Iris pigment epithelial cell (primary cell): ENCODE data around the gene HOXC10.
A peak's percentile ranks its signal among the peaks of the same experiment; 100 is the strongest.

Experiments
- DNase-seq: peaks from one replicate; pipeline ENCODE4 v3.0.0-alpha.2; 2011; ENCODE audit warnings: low read depth

HOXC10 gene

DNA sequence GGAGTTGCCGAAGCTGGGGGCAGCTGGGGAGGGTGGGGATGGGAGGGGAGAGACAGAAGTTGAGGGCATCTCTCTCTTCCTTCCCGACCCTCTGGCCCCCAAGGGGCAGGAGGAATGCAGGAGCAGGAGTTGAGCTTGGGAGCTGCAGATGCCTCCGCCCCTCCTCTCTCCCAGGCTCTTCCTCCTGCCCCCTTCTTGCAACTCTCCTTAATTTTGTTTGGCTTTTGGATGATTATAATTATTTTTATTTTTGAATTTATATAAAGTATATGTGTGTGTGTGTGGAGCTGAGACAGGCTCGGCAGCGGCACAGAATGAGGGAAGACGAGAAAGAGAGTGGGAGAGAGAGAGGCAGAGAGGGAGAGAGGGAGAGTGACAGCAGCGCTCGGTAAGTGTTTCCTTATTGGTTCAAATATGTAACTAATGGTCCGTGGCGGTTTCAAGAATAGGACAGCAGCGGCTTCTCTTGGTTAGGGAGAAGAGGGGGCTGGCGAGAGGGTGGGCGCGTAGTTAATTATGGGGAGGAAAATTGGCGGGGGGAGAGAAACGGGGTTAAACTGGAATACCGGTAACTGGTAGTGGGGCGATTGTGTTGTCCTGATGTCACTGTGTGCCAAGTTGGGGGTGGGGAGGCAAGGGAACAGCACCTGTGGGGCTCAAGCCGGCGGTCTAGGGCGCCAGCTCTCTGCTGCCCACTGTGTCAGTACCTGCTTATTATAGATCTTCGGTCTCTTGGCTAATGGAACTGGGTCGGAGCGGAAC, 32.3 kb downstream of the HOXC10 start:
- DNase-seq: no peak

DNA sequence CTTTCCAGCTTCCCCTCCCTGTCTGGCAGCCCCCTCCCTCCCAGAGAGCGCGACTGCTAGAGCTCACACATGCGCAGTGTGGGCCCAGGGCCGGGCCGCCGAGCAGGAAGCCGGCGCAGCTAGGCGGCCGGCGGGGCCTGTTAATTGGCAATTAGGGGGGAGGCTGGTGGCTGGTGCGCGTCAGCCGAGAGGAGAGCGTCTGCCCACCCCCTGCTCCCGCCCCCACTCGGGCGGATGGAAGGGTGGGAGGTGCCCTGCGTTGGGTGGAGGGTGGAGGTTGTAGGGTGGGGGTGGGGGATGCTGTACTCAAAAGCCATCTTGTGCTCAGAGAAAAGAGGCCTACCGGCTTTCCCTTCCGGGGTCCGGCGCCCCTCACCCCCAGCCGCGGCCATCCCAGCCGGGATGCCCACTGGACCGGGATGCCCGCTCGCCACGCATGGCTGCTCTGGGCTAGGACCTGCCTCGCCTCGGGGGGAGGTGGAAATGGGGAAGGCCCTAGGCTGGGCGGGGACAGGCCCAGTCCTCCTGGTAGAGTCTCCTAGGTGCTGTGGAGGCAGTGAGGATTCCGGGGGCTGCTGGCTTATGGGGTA, 33.0 kb downstream of the HOXC10 start:
- DNase-seq: peak; percentile 23

DNA sequence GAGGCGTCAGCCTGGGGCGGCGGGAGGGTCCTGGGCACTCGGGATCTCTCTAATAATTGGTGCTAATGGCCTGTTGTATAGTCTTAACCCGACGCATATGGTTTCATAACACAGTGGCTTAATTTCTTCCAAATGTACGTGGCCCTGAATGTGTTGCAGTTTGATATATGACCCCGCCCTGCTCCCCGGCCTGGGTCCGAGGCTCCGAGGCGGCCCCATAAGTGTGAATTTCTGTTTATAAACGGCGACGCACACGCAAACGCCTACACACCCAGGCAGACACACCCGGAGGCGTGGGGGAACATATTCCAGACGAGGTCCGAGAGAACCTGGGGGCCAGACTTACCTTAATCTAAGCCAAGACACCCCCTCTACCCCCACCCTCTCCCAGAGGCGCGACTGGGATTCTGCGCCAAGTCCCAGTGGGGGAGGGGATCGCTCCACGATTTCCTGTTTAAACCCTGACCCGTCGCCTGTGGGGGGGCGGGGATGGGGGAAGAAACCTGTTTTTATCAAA, 33.6 kb downstream of the HOXC10 start:
- no peak for DNase-seq

DNA sequence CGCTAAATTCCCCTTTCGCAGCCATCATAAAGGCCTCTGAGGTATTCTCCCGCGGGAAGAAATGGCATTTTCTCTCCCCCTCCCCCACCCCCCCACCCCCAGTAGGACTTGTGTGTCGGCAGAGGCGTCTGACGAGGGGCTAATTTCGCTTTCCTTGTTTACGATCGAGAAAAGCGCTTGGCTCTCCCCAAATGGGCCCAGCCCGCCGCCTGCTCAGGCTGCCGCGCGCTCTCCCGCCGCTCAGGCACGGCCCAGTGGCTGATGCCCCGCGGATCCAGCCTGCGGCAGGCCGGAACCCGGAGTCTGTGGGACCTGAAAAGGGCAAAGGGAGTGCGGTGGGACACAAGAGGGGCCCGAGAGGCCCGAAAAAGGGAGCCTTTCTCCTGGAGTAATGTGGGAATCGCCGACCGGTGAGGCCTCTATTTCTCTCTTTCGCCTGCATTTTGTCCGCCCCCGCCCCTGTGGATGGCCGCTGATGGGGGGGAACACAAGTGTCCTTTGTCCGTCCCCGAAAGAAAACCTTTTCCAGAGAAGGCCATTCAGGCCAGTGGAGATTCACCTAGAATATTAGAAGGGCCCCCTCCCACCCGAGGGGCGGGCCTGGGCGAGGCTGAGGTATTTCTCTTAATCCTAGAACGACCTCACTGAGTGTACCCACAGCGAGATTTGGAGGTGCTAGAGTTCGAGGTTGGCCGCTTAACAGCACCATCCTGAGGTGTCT, 34.3 kb downstream of the HOXC10 start:
- no peak for DNase-seq

DNA sequence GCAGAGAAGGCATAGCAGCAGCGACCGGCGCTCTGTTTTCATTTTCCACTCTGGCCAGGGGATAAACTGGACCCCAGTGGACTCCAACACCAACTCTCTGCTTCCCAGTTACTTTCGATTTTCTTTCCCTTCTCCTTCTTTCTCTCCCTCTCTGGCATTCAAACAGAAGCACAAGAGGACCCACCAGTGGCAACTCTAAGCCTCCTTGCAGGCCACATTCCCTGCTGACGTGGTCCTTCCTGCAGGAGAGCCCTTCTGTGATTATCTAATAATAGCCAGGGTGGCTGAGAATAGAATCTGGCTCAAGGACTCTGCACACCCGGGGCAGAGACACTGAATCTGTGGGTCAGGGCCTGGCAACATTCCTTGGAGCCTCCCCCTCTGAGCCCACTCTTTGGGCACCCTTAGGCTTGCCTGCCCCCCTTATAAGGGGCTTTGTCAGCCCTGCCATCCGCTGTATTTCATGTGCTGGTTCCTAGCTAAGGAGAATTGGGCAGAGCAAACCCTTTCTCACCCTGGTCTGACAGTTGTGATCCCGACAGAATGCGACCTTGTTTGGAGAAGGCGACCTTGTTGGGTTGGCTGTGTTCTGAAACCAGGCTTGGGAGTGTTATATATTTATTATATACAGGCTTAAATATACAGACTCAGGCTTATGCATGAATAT, 35.1 kb downstream of the HOXC10 start:
- DNase-seq: no peak

DNA sequence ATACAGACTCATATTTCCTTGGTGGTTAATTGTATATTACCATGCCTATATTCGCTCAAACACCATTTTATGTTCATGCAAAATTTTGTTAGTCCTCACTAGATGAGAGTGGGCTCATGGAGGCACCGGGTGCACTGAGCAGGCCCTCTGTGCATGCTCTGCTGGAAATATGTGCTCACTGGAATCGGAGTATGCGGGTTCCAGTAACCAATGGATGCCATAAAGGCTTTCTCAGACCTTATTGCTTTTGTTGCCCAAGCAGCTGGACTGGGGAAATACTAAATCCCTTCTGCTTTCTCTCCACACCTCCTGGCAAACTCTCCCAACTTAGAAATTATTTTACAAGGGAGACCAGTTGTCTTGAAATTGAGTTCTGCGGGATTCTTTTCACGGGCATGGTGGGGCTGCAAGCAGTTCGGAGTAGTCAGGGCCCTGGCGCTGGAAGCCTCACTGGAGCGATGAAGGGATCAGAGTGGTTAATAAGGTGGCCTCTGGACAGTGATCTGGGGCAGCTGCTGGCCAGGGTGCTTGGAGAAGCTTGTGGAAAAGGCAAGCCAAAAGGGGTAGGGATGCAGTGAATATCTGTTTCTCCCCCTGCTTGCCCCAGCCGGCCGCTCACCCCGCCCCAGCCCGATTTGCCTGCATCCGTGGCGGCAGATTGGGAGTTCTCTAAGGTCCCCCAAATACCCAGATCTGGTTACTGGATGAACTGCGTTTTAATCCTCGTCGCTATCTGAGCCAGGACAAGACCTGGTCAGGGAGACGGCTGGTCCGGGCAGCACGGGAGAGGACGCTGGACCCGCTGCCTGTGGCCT, 35.9 kb downstream of the HOXC10 start:
- no peak for DNase-seq

DNA sequence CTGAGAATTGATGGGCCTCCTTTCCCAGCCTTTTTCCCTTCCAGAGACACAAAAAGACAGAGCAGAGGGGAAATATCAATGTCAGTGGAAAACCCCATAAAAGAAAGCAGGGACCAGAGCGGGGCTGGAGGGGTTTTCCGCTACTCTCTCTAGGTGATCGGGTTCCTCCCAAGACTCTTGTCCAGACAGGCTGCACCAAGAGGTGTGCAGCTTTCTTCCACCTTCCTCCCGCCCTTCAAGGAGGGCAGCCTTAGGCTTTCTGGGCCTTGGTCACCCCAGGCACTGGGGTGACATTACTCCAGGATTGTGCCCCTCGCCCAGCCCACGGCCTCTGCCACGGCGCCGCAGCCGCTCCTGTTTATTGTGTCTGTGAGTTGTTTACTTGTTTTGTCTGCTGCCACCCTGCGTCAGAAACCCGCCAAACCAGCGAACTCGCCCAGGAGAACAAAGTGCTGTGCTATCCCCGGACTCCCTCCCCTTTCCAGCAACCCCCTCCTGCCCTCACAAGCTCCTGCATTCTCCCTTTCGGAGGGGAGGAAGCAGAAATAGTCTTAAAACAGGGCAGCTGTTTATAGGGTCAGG, 36.6 kb downstream of the HOXC10 start:
- no peak for DNase-seq

DNA sequence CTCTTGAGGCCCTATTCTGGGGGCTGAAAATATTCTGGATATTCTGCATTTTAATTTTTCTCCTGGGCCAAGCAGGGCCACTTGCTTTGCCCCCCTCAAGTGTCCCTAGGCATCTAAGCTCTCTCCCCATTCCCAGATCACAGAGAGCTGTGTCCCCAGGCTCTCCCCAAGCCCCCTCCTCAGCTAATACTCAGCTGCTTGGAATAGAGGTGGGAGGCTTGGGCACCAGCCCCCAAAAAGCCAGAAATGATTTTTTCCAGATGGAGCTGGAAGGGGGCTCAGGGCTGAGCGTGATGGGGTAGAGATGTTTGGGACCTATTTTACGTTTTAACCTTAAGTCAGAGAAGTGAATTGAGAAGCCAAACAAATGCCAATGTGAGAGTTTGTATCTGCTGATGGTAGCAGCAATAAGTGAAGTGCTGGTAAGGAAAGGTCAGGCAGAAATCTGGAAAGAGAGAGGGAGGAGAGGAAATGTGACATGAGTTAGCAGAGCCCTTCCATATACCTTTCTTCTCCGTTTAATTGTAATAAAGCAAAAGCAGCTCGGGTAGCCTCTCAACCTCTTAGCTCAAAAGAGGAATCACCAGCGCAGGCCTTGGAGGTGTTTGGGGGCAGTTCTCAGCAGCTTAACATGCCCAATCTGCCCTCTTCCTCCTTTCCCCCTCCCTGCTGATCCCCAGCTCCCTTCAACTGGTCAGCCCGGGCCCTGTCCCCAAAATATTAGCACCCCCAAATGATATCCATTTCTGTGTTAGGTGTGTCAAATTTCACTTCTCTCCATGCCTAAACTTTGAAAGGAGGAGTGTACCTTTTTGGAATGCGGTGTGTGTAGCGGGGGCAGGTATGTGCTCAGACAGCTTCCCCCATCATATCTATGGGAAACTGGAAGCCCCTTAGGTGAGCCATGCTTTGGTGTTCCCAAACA, 38.3 kb downstream of the HOXC10 start:
- DNase-seq: no peak

DNA sequence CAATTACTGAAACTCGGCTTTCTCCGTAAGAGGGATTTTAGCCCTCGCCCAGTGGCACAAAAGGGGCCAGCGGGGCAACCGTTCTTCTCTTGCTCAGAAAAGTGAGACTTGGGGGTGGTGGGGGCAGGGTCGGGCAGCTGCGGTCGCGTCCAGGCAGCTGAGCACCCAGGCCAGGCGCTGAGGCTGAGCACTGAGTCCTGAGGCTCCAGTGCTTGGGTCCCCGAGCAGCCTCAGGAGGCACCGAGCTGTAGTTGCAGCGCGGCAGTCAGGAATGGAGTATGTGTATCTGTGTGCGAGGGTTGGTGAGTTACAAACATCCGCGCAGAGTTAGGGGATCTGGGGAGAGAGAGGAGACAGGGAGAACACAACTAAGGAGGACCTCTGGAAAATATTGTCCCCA, 39.2 kb downstream of the HOXC10 start:
- no peak for DNase-seq

DNA sequence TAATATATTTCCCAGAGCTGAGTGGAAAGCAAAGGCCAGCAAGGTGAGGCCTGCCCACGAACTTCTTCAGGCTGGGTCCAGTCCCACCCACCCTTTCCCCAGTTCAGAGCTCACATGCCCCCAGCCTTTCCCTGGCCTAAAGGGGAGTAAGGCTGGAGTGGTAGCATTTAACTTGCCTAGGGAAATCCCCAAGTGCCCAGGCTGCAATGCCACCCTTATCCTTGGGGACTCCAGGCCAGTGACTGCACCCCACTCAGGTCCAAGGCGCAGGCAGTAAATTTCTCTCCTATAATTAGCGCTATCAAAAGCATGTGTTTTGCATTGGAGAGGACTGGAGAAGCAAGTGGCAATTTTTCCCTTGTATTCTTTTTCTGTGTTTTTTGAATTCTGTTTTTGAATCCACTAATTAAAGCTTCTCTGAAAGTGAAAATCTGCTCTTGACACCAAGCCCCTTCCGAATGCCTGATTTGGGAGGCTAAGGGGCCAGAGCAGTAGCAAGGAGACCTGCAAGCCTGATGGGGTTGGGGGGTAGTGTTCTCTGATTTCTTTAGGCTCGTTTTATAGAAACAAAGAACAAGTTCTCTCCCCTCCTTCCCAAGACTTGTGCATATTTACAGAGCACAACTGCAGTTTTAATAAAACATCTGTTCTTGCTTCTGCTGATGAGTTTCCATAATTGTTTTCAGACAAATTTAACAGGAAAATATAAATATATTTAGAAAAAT, 39.8 kb downstream of the HOXC10 start:
- no peak for DNase-seq

DNA sequence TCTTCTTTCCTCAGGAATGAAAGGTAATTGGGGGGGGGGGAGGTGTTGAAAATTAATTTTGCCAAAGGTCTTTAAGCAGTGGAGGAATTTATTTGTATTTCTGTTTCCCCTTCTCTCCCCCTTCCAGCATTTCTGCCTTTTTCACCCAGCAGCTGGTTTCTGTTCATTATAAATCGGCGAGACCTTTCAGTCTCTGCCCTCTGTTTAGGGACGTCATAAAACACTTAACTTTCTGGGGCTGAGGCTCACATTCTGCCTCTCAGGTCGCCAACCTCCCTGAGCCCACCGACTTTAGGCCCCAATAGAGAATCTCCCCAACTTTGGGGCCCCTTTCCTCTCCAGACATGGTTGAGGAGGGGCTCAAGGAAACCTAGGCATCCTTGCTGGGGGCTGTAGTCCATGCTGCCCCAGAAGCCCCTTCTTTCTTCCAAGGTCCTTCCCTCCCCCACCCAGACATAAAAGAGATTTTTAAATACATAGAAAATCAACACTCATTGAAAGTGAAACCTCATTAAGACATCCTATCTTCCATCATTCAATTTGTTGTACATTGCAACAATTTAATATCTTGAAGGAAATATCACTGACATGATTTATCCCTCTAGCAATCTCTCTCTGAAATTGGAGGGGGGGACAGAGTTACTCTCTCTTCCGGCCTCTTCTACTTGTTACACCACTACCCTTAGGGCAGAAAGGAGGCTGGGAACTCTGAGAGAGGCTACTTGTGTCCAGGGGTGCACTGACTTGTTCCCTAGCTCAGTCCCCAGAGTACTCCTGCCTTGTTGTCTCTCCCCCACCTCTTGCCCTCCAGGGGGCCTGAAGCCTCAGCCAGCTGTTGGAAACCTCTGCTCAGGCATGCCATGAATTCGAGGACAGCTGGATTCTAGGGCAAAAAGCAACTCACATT, 40.8 kb downstream of the HOXC10 start:
- no peak for DNase-seq

DNA sequence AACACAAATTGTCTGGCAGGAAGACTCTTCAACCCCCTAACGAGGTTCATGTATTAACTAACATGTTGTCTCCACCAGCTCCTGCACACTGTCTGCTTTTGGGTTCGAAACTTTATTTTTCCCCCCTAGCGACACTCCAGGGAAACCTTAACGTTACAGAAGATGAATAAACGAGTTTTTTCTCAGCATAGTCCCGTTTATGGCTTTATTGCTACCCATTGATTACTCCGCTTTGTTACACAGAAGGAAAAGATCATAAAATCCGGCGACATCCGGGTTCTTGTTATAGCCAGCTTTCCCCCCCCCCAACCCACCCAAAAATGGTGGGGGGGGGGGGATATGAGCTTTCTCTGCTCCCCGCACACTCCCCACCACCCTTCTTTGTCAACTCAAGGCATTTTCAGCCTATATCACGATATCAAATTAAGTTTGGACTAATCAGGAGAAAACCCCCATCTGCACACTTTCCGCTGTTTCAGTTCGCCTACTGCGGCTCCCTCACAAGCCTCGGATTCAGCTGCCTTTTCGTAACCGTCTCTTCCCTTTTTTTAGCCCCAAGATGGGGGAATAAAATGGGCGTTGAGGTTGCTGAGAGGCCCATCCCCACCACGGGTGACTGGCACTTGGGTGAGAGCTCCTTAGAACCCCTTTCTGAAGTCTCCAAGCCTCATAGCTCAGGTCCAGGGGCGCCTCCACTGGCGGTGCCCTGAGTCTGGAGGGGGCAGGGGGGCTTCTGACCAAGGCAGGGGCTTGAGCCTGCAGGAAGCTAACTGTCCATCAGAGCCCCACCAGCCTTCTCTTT, 41.9 kb downstream of the HOXC10 start:
- no peak for DNase-seq

DNA sequence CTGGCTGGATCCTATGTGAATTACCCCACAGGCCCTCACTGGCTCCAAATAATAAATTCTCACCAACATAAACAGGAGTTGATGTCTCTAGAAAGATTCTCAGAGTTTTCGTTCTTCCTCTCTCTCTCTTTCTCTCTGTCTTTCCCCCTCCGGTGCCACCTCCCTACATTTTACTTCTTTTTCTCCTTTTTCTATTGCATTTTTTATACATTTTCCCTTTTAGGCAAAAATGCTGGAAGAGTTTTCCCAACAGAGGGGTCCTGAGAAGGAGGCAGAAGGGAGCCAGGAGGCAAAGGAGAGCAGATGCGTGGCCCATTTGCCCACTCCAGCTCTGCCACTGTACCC, 42.5 kb downstream of the HOXC10 start:
- no peak for DNase-seq

DNA sequence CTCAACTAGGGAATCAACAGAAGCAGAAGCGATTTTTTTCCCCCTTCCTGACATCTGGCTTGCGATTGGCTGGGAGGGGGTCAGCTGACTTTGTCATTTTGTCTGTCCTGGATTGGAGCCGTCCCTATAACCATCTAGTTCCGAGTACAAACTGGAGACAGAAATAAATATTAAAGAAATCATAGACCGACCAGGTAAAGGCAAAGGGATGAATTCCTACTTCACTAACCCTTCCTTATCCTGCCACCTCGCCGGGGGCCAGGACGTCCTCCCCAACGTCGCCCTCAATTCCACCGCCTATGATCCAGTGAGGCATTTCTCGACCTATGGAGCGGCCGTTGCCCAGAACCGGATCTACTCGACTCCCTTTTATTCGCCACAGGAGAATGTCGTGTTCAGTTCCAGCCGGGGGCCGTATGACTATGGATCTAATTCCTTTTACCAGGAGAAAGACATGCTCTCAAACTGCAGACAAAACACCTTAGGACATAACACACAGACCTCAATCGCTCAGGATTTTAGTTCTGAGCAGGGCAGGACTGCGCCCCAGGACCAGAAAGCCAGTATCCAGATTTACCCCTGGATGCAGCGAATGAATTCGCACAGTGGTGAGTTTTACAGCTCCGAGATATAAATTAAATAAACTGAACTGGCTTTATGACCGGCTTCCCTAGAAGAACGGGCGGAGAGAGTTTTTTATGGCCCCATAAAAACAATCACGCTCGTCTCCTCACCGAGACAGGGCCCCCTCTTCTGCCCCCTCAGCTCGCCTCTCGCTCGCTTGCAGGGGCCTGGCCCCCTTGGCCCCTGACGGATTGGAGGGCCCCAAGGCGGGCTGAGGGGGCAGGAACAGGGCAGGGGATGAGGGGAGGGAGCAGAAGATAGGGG, 43.6 kb downstream of the HOXC10 start, which contains the start of gene HOXC6:
Gene HOXC6 (plus strand): TSS at position 127 of the 888 bp plus-strand sequence. CDS start 82 bp downstream, at position 209.
- DNase-seq: peak; percentile 42

DNA sequence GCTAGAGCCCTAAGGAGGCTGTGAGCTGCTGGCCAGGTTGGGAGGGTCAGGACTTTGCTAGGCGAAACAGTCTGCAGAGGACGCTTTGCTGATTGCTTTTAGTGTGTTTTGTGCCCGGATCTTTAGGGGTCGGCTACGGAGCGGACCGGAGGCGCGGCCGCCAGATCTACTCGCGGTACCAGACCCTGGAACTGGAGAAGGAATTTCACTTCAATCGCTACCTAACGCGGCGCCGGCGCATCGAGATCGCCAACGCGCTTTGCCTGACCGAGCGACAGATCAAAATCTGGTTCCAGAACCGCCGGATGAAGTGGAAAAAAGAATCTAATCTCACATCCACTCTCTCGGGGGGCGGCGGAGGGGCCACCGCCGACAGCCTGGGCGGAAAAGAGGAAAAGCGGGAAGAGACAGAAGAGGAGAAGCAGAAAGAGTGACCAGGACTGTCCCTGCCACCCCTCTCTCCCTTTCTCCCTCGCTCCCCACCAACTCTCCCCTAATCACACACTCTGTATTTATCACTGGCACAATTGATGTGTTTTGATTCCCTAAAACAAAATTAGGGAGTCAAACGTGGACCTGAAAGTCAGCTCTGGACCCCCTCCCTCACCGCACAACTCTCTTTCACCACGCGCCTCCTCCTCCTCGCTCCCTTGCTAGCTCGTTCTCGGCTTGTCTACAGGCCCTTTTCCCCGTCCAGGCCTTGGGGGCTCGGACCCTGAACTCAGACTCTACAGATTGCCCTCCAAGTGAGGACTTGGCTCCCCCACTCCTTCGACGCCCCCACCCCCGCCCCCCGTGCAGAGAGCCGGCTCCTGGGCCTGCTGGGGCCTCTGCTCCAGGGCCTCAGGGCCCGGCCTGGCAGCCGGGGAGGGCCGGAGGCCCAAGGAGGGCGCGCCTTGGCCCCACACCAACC, 44.8 kb downstream of the HOXC10 start:
- no peak for DNase-seq
